Mesothelial cell of epicardium (in vitro differentiated cells): Measurements from ENCODE around the gene IL13RA1. TPM values are rescaled to one million over a fixed set of nuclear protein-coding genes. Genes with fewer than 3 reads are reported as not detected.

Source experiments
- DNase-seq, 2 experiments: peaks; one replicate each; pipeline ENCODE4 v3.0.0; 2021; ENCODE audit warnings: low spot score in 2 of 2; ENCODE audit not compliant: unreplicated experiment in 2 of 2
- H3K27ac Mint-ChIP-seq: 2 replicates; pipeline ENCODE4 v1.8.0; 2021; ENCODE audit warnings: mixed read lengths
- H3K27me3 Mint-ChIP-seq: 2 replicates; pipeline ENCODE4 v1.8.0; 2021; ENCODE audit warnings: low read depth, mixed read lengths
- H3K36me3 Mint-ChIP-seq: 2 replicates; pipeline ENCODE4 v1.8.0; 2021; ENCODE audit warnings: mixed read lengths
- H3K4me1 Mint-ChIP-seq: 2 replicates; pipeline ENCODE4 v1.8.0; 2021; ENCODE audit warnings: mixed read lengths
- H3K4me3 Mint-ChIP-seq: 2 replicates; pipeline ENCODE4 v1.8.0; 2021; ENCODE audit warnings: mild to moderate bottlenecking, moderate library complexity, mixed read lengths
- H3K9me3 Mint-ChIP-seq: 2 replicates; pipeline ENCODE4 v1.8.0; 2021; ENCODE audit warnings: mixed read lengths
- total RNA-seq: library from RNA; stranded (reverse); gene quantifications from 3 replicates; pipeline ENCODE4 v1.2.1, GENCODE V29; 2021
- TF ChIP-seq, protein P1 (sequence below): fragments of 200-600 bp; sonication (generic); IDR thresholded peaks from one replicate; pipeline ENCODE4 v1.5.0; 2021; ENCODE audit warnings: antibody characterized with exemption; ENCODE audit not compliant: unreplicated experiment

Gene IL13RA1
- total RNA-seq, 1 donor from 2014 or later, result 24.5 TPM

DNA sequence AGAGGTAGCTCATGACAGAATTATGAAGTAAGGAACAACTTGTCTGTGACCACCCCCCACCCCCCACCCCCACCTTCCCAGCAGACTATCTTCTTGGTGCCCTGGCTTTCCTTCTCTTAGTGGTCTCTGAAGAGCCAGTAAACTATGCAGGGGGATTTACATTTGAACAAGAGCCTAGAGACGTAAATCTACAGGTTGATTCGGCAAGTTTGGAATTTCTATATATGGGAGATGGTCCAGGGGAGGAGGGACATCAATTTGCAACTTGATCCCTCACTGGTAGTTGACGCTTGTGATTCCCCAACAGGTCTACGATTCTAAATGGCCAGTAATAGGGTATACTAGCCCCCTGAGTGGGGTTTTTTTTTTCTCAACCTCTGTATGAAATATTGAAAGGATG lies 36.7 kb downstream of the IL13RA1 start:
- Mint-ChIP-seq H3K4me1 (peaks cover 2% of the 10 kb centered on the region), H3K36me3 (no peaks in the 10 kb centered on the region), H3K27me3 (no peaks in the 10 kb centered on the region), H3K27ac (no peak overlapping the region), H3K9me3 (peaks cover 13% of the 10 kb centered on the region), H3K4me3 (no peak overlapping the region)
- no peak for DNase-seq
- TF ChIP-seq, protein P1, sequence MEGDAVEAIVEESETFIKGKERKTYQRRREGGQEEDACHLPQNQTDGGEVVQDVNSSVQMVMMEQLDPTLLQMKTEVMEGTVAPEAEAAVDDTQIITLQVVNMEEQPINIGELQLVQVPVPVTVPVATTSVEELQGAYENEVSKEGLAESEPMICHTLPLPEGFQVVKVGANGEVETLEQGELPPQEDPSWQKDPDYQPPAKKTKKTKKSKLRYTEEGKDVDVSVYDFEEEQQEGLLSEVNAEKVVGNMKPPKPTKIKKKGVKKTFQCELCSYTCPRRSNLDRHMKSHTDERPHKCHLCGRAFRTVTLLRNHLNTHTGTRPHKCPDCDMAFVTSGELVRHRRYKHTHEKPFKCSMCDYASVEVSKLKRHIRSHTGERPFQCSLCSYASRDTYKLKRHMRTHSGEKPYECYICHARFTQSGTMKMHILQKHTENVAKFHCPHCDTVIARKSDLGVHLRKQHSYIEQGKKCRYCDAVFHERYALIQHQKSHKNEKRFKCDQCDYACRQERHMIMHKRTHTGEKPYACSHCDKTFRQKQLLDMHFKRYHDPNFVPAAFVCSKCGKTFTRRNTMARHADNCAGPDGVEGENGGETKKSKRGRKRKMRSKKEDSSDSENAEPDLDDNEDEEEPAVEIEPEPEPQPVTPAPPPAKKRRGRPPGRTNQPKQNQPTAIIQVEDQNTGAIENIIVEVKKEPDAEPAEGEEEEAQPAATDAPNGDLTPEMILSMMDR, result no peak

DNA sequence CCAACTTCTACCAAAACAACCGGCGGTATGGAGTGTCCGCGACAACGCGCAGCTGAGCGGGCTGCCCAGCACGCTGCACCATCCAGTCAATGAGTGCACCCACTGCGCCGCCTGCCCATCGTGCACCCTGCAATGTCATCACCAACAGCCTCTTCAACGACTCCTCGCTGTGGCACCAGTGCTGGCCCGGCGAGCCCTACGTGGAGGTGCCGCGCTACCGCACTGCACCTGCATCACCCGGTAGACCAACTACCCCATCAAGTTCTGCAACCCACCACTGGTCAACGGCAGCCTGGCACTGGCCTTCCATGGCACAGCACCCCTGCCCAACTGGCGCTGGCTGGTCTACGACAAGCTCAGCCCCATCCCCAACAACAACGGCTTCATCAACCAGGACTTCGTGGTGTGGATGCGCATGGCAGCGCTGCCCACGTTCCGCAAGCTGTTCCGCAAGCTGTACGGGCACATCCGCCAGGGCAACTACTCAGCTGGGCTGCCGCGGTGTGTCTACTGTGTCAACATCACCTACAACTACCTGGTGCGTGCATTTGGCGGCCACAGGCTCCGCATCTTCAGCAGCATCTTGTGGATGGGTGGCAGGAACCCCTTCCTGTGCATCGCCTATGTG lies 42.8 kb downstream of the IL13RA1 start:
- no peak for DNase-seq
- no peaks in the 10 kb centered on the region for H3K27me3 Mint-ChIP-seq
- H3K4me1 Mint-ChIP-seq, result no peaks in the 10 kb centered on the region
- H3K27ac Mint-ChIP-seq, result no peak overlapping the region
- H3K9me3 Mint-ChIP-seq, result peaks cover 16% of the 10 kb centered on the region
- TF ChIP-seq, protein P1, result no peak
- peaks cover 10% of the 10 kb centered on the region for H3K36me3 Mint-ChIP-seq
- no peak overlapping the region for H3K4me3 Mint-ChIP-seq

DNA sequence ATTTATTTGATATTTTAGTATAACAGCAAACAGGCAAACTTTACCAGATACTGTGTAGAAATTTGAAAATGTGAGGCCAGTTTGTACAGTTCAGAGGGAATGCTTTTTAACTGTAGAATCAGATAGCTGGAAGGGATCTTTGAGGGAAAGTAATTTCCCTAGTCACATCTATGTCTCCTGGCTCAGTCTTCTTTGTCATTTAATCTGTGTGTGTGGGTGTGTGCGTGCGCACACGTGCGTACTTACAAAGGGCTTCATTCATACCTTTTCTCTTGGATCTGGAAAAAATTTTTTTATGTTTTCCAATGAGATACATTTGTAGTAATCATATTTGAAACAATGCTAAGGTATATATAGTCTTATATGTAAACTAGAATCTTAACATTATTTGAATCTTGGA lies 44.6 kb downstream of the IL13RA1 start:
- TF ChIP-seq, protein P1, result no peak
- no peak for DNase-seq
- H3K9me3 Mint-ChIP-seq, result peaks cover 16% of the 10 kb centered on the region
- no peak overlapping the region for H3K27ac Mint-ChIP-seq
- no peaks in the 10 kb centered on the region for H3K27me3 Mint-ChIP-seq
- H3K36me3 Mint-ChIP-seq, result peaks cover 10% of the 10 kb centered on the region
- no peaks in the 10 kb centered on the region for H3K4me1 Mint-ChIP-seq
- H3K4me3 Mint-ChIP-seq, result no peak overlapping the region

DNA sequence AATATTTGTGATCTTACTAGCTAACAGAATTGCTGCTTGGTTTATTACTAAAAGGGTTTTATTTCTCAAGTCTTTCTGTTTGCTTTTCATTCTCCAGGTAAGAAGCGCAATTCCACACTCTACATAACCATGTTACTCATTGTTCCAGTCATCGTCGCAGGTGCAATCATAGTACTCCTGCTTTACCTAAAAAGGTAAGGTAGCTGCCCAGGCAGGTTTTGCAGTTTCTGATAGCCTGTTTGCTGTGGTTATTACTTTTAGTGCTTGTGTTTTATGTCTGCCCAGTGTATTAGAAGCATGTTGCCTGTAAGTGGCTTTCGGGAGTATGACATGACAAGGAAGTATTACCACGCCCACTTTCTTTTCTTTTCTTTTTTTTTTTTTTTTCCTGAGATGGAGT lies 46.4 kb downstream of the IL13RA1 start:
- no peak overlapping the region for H3K27ac Mint-ChIP-seq
- peaks cover 16% of the 10 kb centered on the region for H3K9me3 Mint-ChIP-seq
- H3K4me3 Mint-ChIP-seq, result no peak overlapping the region
- DNase-seq, result no peak
- TF ChIP-seq, protein P1, result no peak
- no peaks in the 10 kb centered on the region for H3K27me3 Mint-ChIP-seq
- H3K4me1 Mint-ChIP-seq, result no peaks in the 10 kb centered on the region
- H3K36me3 Mint-ChIP-seq, result peaks cover 10% of the 10 kb centered on the region

DNA sequence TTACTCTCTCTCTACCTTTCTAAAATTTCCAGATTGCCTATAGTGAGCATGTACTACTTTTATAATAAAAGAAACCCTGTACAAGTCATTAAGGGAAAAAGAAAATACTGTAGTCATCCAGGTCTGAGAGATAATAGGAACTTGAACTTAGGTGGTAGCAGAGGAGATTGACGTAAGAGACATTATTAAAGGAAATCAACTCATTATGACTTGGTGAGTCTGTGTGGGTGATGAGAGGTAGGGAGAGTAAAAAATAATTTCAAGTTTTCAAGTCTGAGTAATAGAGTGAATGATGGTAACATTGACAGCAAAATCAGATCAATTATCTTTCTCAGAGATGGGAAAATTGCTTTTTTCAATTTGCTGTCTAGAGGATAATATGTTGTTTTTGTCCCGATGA lies 52.2 kb downstream of the IL13RA1 start:
- no peak overlapping the region for H3K4me3 Mint-ChIP-seq
- no peaks in the 10 kb centered on the region for H3K27me3 Mint-ChIP-seq
- H3K27ac Mint-ChIP-seq, result no peak overlapping the region
- peaks cover 7% of the 10 kb centered on the region for H3K9me3 Mint-ChIP-seq
- H3K4me1 Mint-ChIP-seq, result no peaks in the 10 kb centered on the region
- DNase-seq, result no peak
- TF ChIP-seq, protein P1, result no peak
- H3K36me3 Mint-ChIP-seq, result peaks cover 2% of the 10 kb centered on the region

DNA sequence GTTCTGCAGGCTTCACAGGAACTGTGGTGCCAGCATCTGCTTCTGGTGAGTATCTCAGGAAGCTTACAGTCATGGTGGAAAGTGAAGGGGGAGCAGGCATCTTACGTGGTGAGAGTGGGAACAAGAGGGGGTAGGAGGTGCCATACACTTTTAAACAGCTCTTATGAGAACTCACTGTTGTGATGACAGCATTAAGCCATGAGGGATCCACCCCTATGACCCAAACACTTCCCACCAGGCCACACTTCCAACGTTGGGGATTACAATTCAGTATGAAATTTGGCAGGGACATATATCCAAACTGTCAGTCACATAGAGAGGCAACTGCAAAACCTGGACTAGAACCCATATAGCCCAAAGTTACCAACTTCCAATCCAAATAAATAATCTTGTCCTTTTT lies 53.1 kb downstream of the IL13RA1 start:
- Mint-ChIP-seq H3K9me3 (peaks cover 7% of the 10 kb centered on the region), H3K27ac (no peak overlapping the region), H3K4me1 (no peaks in the 10 kb centered on the region), H3K36me3 (peaks cover 2% of the 10 kb centered on the region), H3K4me3 (no peak overlapping the region), H3K27me3 (no peaks in the 10 kb centered on the region)
- no peak for DNase-seq
- TF ChIP-seq, protein P1, result no peak
